K562 (cell line): ENCODE data around the gene POLD1. TPM values are rescaled to one million over a fixed set of nuclear protein-coding genes. Genes with fewer than 3 reads are reported as not detected.

ENCODE experiments used
- ARHGAP35 ChIP-seq: fragments of 450-650 bp; IDR thresholded peaks from 2 replicates; pipeline ENCODE4 v1.6.1; 2018; ENCODE audit not compliant: partially characterized antibody
- CBX1 ChIP-seq: sonication (generic); IDR thresholded peaks from 2 replicates; pipeline ENCODE4 v1.6.1; 2016; ENCODE audit warnings: antibody characterized with exemption, low read depth, mild to moderate bottlenecking
- CREBBP ChIP-seq: IDR thresholded peaks from one replicate; pipeline ENCODE4 v1.6.1; 2012; ENCODE audit warnings: low read depth, mild to moderate bottlenecking, control low read depth, inconsistent platforms, low read length
- CREM ChIP-seq: IDR thresholded peaks from 2 replicates; pipeline ENCODE4 v1.6.1; 2014; ENCODE audit warnings: antibody characterized with exemption, low read depth
- ERF ChIP-seq: fragments of 450-650 bp; formaldehyde crosslinking; IDR thresholded peaks from 2 replicates; pipeline ENCODE4 v1.4.0; 2020; ENCODE audit warnings: mild to moderate bottlenecking, mixed read lengths
- FOXK2 ChIP-seq, 2 experiments: fragments of 450-650 bp; IDR thresholded peaks in 1 of 2; conservative IDR thresholded peaks in 1 of 2; 2 replicates each; pipeline ENCODE4 v1.6.1; 2016; ENCODE audit warnings: low read depth in 2 of 2, mild to moderate bottlenecking in 1 of 2
- GTF3C2 ChIP-seq: IDR thresholded peaks from 3 replicates; pipeline ENCODE4 v1.6.1; 2011; ENCODE audit warnings: borderline replicate concordance, mild to moderate bottlenecking, moderate library complexity; ENCODE audit not compliant: insufficient read length; ENCODE audit errors: extremely low read depth
- HDAC3 ChIP-seq: fragments of 450-650 bp; IDR thresholded peaks from 2 replicates; pipeline ENCODE4 v1.6.1; 2018; ENCODE audit warnings: borderline replicate concordance, mild to moderate bottlenecking, moderate library complexity; ENCODE audit not compliant: partially characterized antibody
- KDM1A ChIP-seq, 2 experiments: fragments of 450-650 bp; IDR thresholded peaks; 2 replicates each; pipeline ENCODE4 v1.6.1; 2016; ENCODE audit warnings: mild to moderate bottlenecking in 2 of 2
- MXI1 ChIP-seq: IDR thresholded peaks from 2 replicates; pipeline ENCODE4 v1.6.1; 2011; ENCODE audit warnings: low read depth, mild to moderate bottlenecking, improper control_type of control experiment, low read length
- NR2F6 ChIP-seq: fragments of 450-650 bp; formaldehyde crosslinking; IDR thresholded peaks from 2 replicates; pipeline ENCODE4 v1.4.0; 2020; ENCODE audit warnings: mild to moderate bottlenecking
- PTBP1 ChIP-seq: fragments of 200-400 bp; formaldehyde crosslinking; IDR thresholded peaks from 2 replicates; pipeline ENCODE4 v1.6.1; 2017; ENCODE audit warnings: low read depth, low read length
- RNF2 ChIP-seq: sonication (generic); IDR thresholded peaks from 2 replicates; pipeline ENCODE4 v1.6.1; 2016
- SIN3A ChIP-seq, 2 experiments: fragments of 150-350 bp in 1 of 2; IDR thresholded peaks; 2 replicates each; pipeline ENCODE4 v1.6.1; 2011 to 2016; ENCODE audit warnings: borderline replicate concordance in 2 of 2, low read depth in 2 of 2, low read length in 2 of 2, mild to moderate bottlenecking in 2 of 2, moderate library complexity in 2 of 2; ENCODE audit not compliant: control insufficient read depth in 1 of 2
- SMAD4 ChIP-seq: fragments of 250-450 bp; sonication (Bioruptor Pico); conservative IDR thresholded peaks from 2 replicates; pipeline ENCODE4 v1.8.0; 2021; ENCODE audit warnings: inconsistent platforms, mild to moderate bottlenecking, moderate library complexity
- ZNF224 ChIP-seq: sonication (generic); formaldehyde crosslinking; IDR thresholded peaks from 2 replicates; pipeline ENCODE4 v1.8.0; 2022; ENCODE audit warnings: mild to moderate bottlenecking, missing genetic modification reagents
- ZNF311 ChIP-seq: fragments of 250-450 bp; sonication (Bioruptor Pico); IDR thresholded peaks from 2 replicates; pipeline ENCODE4 v1.4.0; 2020; ENCODE audit warnings: mild to moderate bottlenecking, moderate library complexity
- ZNF444 ChIP-seq: fragments of 250-450 bp; sonication (Bioruptor Pico); IDR thresholded peaks from 2 replicates; pipeline ENCODE4 v1.4.0; 2020; ENCODE audit warnings: mild to moderate bottlenecking, moderate library complexity
- ZNF780A ChIP-seq: fragments of 250-450 bp; sonication (Bioruptor Pico); IDR thresholded peaks from 2 replicates; pipeline ENCODE4 v1.5.0; 2021; ENCODE audit warnings: mild to moderate bottlenecking
- ZSCAN32 ChIP-seq: fragments of 450-650 bp; formaldehyde crosslinking; IDR thresholded peaks from 2 replicates; pipeline ENCODE4 v1.4.0; 2020; ENCODE audit warnings: mild to moderate bottlenecking, moderate library complexity
- polyA plus RNA-seq, 8 experiments: library from polyadenylated mRNA; depleted of rRNA in 4 of 8; stranded (reverse) in 5 of 8; unstranded in 3 of 8; fragments of >200 nt; fragmentation: Nextera tagmentation in 2 of 8; fragmentation: Illumina TruSeq in 1 of 8; extraction: Ambion mirVana in 2 of 8; extraction: Trizol in 1 of 8; gene quantifications; 2 replicates each; pipeline versions ENCODE4 v1.2.1 to v1.2.3, GENCODE V29; 2011 to 2014; ENCODE audit warnings: inconsistent platforms in 1 of 8, missing spikeins in 1 of 8
- total RNA-seq, 7 experiments: library from RNA; depleted of rRNA in 6 of 7; stranded (reverse); fragments of >200 nt in 6 of 7; fragmentation: Illumina TruSeq in 2 of 7; extraction: Trizol in 2 of 7; gene quantifications; 2 replicates each; pipeline versions ENCODE4 v1.2.1 to v1.2.3, GENCODE V29; 2011 to 2021; ENCODE audit warnings: low replicate concordance in 1 of 7
- TF ChIP-seq, protein P1 (sequence below): sonication (generic); formaldehyde crosslinking; IDR thresholded peaks from 2 replicates; pipeline ENCODE4 v1.8.1; 2023; ENCODE audit warnings: mild to moderate bottlenecking, missing genetic modification reagents
- TF ChIP-seq, protein P2 (sequence below): sonication (generic); formaldehyde crosslinking; IDR thresholded peaks from 2 replicates; pipeline ENCODE4 v1.8.1; 2023; ENCODE audit warnings: mild to moderate bottlenecking, missing genetic modification reagents

Gene POLD1
- total and polyA plus RNA-seq, 9 of the 15 experiments (the other 6 are each of a cell fraction or from before 2014, with no cell fraction given): 1.3 to 312 (median 47.8) TPM

DNA sequence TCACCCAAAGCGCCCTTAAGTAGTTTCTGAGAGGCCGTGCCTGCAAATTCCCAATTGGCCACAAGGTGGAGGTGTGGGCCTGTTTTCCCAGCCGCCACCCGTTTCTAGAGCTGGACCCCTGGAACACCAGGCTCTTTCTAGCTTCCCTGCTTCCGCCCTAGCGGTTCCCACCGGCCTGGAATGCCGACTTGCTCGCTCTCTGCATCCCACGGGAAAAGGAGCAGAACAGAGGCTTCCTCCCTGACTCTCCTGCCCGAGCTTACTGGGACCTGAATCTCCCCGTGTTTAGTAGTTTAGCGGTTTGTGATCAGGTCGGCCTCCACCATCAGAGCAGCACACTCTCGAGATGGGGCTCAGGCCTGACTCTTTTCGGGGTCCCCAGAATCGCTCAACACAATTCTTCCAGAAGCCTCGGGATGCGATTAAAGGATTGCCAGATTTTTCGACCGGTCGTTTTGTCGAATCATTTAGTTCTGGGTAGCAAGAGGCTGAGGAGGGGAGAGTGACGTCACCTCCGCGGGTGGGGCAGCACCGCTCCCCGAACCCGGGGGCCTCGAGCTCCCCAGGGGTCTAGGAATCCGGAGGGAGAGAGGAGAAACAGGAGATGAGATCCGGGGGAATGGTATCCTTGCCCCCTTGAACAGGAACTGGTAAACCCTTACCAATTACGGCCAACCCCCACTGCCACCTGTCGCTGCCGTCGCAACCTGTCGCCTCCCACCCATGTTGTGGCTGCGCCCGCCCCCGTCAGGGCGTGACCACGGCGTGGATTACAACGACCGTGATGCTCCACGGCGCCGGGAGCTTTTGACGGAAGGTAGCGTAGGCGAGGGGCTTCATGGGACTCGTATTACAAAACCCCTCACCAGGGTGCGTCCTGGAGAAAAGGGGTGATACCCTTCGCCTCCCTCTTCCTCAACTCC is 26.7 kb upstream of the POLD1 start (continued):
- no peak for TF ChIP-seq MXI1
- TF ChIP-seq GTF3C2: peak; percentile 12
- TF ChIP-seq SMAD4 (CRISPR knock-in tag): 0 out of 2 replicates have a peak, but pooled peaks have one; percentile 78
- TF ChIP-seq ZNF311 (CRISPR knock-in tag): no peak
- peak; percentile 90 for TF ChIP-seq CREM
- no peak for TF ChIP-seq CBX1
- 0 out of 2 replicates have a peak, but pooled peaks have one; percentile 45 for TF ChIP-seq ZNF780A (CRISPR knock-in tag)
- 0 out of 4 replicates have a peak, but pooled peaks of 1 of the 2 experiments have one; percentile 29 for TF ChIP-seq SIN3A (IDR thresholded peaks at IDR 0.05; ENCODE audit: borderline replicate concordance in 2 of 2, control insufficient read depth in 1 of 2, low read depth in 2 of 2, low read length in 2 of 2)
- TF ChIP-seq ZNF444 (CRISPR knock-in tag): no peak
- TF ChIP-seq, protein P1, sequence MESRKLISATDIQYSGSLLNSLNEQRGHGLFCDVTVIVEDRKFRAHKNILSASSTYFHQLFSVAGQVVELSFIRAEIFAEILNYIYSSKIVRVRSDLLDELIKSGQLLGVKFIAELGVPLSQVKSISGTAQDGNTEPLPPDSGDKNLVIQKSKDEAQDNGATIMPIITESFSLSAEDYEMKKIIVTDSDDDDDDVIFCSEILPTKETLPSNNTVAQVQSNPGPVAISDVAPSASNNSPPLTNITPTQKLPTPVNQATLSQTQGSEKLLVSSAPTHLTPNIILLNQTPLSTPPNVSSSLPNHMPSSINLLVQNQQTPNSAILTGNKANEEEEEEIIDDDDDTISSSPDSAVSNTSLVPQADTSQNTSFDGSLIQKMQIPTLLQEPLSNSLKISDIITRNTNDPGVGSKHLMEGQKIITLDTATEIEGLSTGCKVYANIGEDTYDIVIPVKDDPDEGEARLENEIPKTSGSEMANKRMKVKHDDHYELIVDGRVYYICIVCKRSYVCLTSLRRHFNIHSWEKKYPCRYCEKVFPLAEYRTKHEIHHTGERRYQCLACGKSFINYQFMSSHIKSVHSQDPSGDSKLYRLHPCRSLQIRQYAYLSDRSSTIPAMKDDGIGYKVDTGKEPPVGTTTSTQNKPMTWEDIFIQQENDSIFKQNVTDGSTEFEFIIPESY (CRISPR knock-in tag): 0 out of 2 replicates have a peak, but pooled peaks have one; percentile 21
- TF ChIP-seq ARHGAP35: peak; percentile 6
- TF ChIP-seq PTBP1: 0 out of 2 replicates have a peak, but pooled peaks have one; percentile 50
- 0 out of 2 replicates have a peak, but pooled peaks have one; percentile 3 for TF ChIP-seq ZSCAN32 (CRISPR knock-in tag)
- TF ChIP-seq ERF: 0 out of 2 replicates have a peak, but pooled peaks have one; percentile 63
- no peak for TF ChIP-seq RNF2
- 0 out of 2 replicates have a peak, but pooled peaks have one; percentile 12 for TF ChIP-seq ZNF224 (CRISPR knock-in tag)
- no peak for TF ChIP-seq CREBBP
- TF ChIP-seq HDAC3: no peak
- TF ChIP-seq, protein P2, sequence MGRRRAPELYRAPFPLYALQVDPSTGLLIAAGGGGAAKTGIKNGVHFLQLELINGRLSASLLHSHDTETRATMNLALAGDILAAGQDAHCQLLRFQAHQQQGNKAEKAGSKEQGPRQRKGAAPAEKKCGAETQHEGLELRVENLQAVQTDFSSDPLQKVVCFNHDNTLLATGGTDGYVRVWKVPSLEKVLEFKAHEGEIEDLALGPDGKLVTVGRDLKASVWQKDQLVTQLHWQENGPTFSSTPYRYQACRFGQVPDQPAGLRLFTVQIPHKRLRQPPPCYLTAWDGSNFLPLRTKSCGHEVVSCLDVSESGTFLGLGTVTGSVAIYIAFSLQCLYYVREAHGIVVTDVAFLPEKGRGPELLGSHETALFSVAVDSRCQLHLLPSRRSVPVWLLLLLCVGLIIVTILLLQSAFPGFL (CRISPR knock-in tag): no peak
- TF ChIP-seq KDM1A (IDR thresholded peaks at IDR 0.05): peak; percentile 25 to 42
- peak; percentile 83 to 87 for TF ChIP-seq FOXK2 (conservative IDR thresholded peaks at IDR 0.05 in 1 of 2, IDR thresholded peaks at IDR 0.05 in 1 of 2; ENCODE audit: low read depth in 2 of 2)
- no peak for TF ChIP-seq NR2F6 (CRISPR knock-in tag)
